Mammary epithelial cell (primary cell): ENCODE results near the gene PCCA.

Source experiments
- CTCF ChIP-seq, 2 donors: IDR thresholded peaks in 1 of 2; conservative IDR thresholded peaks in 1 of 2; 2 replicates each; pipeline ENCODE4 v1.5.1; 2011 to 2012; ENCODE audit warnings: inconsistent platforms in 2 of 2, low read length in 2 of 2, mild to moderate bottlenecking in 2 of 2, control low read depth in 1 of 2, low read depth in 1 of 2; ENCODE audit not compliant: insufficient read depth in 1 of 2; ENCODE audit errors: extremely low read depth in 1 of 2
- EZH2 ChIP-seq: IDR thresholded peaks from 2 replicates; pipeline ENCODE4 v1.6.1; 2012; ENCODE audit warnings: low read length, inconsistent platforms, borderline replicate concordance

- TF ChIP-seq CTCF (conservative IDR thresholded peaks at IDR 0.05 in 1 of 2, IDR thresholded peaks at IDR 0.05 in 1 of 2; ENCODE audit: extremely low read depth in 1 of 2, insufficient read depth in 1 of 2, low read depth in 1 of 2, low read length in 2 of 2) (no peak), EZH2 (no peak)
Measured at GRCh38 chr13:100378533-100378932, 289.6 kb downstream of the PCCA start.
